Fibroblast of the conjunctiva (primary cell): ENCODE data around the gene ABRAXAS1.
"Not testable (repeated sequence)": the region's sequence is repeated elsewhere in the genome, so short reads cannot be mapped to it uniquely, and the experiment has no call there.

Experiments
- DNase-seq: peaks from one replicate; pipeline ENCODE4 v3.0.0-alpha.2; 2010; ENCODE audit warnings: low read depth

The ABRAXAS1 gene

GRCh38 chr4:83484500-83485461 lies at the start of gene ABRAXAS1:
Gene ABRAXAS1 (minus strand): TSS chr4:83485100. CDS start chr4:83485072, 28 bp downstream.
- peak; percentile 86 for DNase-seq

GRCh38 chr4:83527671-83528070 lies 42.8 kb upstream of the ABRAXAS1 start:
- DNase-seq = no peak

GRCh38 chr4:83522239-83522638 lies 37.3 kb upstream of the ABRAXAS1 start:
- DNase-seq = no peak

DNA sequence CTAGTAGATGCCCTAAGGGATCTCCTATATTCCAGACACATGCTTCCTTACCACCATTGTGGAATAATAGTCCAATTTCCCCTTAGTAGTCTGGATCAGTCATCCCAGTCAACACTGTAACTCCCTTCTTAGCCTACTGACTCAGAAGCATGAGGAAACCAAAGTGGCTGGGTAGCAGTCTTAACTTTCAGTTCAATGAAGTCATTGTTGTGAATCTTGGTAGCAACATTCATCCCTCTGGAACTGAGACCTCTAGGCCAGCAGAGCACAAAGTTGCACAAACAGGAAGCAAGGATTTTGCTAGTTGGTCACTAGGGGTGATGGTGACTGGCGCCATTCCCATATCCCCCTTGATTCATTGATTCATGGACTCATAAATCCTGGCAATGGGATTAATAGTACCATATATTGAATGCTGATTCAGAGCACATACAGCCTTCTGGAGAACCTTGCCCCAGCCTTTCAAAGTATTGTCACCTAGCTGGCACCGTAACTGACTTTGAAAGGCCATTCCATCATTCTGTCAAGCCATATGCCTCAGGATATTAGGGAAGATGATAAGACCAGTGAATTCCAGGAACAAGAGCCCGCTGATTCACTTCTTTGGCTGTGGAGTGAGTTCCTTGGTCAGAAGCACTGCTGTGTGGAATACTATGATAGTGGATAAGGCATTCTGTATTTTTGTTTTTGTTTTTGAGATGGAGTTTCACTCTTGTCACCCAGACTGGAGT lies 31.3 kb upstream of the ABRAXAS1 start:
- no peak for DNase-seq

GRCh38 chr4:83510442-83510841 lies 25.5 kb upstream of the ABRAXAS1 start:
- no peak for DNase-seq

GRCh38 chr4:83509156-83509585 lies 24.3 kb upstream of the ABRAXAS1 start:
- peak; percentile 43 for DNase-seq

GRCh38 chr4:83504996-83505395 lies 20.1 kb upstream of the ABRAXAS1 start:
- DNase-seq = no peak

DNA sequence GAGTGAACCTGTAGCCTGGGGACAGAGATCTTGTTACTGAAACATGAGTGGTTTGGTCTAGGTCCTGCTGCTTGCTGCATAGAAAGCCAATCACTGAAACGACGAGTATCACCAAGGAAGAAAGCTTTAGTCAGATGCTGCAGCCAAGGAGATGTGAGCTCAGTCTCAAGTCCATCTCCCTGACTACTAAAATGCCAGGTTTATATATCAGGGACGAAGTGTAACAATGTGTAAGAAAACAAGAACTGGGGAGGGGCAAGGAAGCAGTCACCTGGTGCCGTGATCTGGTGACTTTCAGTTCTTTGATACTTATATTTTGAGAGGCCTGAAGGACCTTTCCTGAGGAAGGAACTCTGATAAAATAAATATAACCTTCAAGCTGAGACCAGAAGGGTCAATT lies 19.6 kb upstream of the ABRAXAS1 start:
- no peak for DNase-seq

DNA sequence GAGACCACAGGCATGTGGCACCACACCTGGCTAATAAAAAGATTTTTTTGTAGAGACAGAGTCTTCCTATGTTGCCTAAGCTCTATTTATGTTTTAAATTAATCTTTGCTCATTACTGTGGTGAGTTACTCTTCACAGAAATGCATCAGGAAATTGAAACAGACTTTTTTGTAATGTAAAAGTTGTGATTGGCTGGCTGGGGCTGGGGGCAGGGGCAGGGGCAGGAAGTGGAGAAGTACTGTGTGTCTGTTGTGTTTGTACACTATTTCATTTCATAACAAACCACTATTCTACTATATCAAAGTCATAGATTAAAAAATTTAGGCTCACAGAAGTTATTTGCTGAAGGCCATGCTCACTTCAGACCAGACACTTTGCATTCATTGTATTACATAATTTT lies 19.1 kb upstream of the ABRAXAS1 start:
- DNase-seq = no peak

DNA sequence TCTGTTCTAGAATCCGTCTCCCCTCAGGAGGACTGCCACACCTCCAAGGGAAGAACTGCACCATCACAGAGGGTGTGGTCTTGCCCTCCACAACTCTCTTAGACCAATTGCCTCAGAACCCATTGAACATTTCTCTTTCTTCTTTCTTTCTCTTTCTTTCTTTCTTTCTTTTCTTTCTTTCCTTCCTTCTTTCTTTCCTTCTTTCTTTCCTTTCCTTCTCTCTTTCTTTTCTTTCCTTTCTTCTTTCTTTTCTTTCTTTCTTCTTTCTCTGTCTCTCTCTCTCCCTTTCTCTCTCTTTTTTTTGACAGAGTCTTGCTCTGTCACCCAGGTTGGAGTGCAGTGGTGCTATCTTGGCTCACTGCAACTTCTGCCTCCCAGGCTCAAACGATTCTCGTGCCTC lies 16.8 kb upstream of the ABRAXAS1 start:
- not testable (repeated sequence) for DNase-seq

DNA sequence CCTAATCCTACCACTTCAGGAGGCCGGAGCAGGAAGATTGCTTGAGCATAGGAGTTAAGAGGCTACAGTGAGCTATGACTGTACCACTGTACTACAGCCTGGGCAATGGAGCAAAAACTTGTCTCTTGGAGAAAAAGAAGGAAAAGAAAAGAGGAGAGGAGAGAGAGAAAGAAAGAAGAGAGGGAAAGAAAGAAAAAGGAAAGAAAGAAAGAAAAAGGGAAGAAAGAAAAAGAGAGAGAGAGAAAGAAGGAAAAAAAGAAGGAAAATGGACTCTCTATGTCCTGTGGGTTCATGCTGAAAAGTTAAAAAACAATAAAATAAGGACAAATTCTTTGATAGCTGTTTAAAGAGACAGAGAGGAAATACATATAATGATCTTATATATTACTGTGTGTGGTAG lies 13.3 kb upstream of the ABRAXAS1 start:
- no peak for DNase-seq

GRCh38 chr4:83496085-83496917 lies 11.4 kb upstream of the ABRAXAS1 start:
- not testable (repeated sequence) for DNase-seq

DNA sequence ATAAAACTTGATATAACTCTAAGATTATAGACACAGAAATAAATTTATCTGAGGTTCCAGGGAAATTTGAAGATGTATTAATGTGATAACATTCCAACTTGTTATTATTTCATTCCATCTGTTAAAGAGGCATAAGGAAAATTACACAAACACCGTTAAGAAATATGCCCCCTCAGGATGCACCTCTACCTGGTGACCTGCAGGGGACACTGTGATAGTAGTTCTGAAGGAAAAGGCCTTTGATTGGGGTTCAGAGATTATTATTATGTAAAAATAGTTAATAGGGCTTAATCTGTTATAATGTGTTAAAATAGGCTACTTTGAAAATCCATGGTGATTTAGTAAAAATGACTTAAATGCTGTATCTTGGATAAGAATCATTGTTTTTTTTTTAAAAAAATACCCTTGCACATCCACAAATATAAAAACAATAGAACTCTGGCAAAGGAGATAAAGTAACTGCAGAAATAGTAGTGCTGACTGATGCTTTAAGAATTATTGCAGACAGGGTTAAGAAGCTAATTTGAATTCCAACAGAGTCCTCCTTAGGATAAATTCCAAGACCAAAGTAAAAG lies 6.1 kb upstream of the ABRAXAS1 start:
- DNase-seq = peak; percentile 5

DNA sequence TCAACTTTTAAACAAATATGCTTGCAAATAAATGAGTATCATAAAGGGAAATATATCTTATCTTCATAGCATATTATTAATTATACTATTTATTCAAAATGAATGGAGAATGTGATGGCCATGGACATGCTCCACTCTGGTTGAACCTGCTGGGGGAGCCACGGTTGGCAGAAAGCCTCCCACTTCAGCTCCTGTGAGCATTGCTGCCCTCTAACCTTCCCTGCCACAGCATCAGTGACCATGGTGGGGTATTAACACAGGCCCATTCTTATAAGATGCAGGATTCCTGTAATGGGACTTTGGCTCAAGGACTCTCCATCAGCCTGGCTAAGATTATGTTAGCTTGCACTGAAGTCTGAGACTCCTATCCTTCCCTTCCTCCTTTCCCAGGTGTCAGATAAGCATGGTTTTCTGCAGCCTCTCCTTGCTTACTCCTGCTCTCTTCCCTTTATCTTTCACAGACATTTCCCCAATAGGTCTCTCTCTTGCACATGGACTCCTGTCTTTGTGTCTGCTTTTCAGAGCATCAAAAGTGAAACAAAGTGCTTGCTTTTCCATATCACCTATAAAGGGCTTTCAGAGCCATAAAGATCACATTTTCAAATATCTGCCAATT lies 4.9 kb upstream of the ABRAXAS1 start:
- DNase-seq = no peak

DNA sequence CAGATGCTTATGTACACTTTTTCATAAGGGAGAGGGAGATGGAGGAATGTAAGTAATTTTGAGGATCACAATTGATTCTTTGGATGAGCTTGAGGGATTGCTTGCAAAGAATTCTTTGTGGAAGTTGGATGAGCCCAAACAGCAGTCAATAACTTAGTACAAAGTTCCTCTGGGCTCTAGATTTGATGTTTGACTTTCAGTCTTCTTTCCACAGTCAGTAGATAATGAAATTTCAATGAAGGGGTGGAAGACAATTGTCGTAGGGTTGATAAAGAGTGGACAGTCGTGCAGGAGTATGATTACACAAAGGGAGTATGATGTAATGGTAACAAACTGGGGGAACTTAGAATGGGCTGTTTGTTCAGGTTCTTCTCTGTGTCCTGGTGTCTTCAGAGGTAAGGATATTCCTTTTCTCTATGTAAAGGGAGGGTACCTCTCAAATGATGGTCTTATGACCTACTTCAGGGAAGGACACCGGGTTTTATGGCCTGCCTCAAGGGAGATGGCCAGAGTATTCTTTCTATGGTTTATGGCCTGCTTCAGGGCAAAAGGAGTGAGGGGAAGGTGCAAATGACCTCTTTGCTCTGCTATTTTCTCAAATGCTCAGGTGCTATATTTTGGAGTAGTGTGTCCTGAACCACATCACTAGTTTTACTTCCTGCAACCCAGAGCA lies 1.7 kb upstream of the ABRAXAS1 start:
- DNase-seq = no peak

DNA sequence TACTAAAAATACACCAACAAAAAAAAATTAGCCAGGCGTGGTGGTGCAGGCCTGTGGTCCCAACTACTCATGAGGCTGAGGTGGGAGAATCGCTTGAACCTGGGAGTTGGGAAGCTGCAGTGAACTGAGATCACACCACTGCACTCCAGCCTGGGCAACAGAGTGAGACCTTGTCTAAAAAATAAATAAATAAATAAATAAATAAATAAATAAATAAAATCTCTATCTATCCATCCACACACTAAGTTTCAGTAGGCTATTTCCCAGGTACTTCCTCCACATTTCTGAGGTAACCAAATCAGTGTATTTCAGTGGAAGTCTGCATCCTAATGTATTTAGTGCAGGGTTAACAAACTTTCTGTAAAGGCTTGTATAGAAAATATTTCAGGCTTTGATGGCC lies 10.9 kb downstream of the ABRAXAS1 start:
- DNase-seq = no peak

GRCh38 chr4:83473423-83473822 lies 11.5 kb downstream of the ABRAXAS1 start:
- no peak for DNase-seq

- DNase-seq = no peak
Measured at GRCh38 chr4:83456184-83456501, 28.8 kb downstream of the ABRAXAS1 start.

DNA sequence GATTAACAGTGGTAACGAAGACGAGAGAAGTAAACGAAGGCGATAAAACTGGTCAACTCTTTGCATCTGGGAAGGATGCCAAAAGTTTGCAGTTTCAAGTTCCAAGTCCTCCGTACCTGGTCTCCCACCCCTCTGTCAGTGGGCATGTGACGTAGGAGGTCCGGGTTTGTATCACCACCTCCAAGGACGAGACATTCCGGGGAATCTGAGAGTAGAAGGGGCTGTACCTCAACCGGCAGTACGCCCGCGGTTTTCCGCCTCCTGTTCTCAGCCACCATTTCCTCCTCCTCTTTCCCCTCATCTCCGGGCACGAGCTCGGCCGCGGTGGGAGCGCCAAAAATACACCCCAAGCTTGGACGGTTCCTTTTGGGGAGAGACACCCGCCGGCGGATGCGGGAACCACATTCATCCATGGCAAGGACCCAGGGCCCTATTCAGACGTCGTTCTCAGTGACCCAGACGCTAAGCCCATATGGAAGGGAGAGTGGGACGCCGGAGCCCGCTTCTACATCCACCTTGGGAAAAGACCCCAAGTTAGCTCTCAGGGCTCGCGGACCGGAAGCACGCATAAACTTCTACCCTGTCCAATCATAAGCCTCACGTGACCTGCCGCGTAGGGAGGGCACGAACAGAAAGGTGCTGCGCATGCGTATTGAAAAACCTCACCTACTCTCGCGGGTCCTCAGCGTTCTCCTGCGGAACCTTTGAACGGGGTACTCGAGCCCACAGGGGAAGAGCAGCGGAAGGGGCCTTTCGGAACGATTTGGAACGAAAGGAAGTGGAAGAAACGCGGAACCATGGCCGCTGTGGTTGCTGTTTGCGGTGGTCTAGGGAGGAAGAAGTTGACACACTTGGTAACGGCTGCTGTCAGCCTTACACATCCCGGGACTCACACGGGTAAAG lies 29.4 kb downstream of the ABRAXAS1 start, which contains the start of the genes HELQ and MRPS18C:
Gene HELQ (minus strand): TSS at position 543 of the 903 bp plus-strand sequence. CDS start 130 bp downstream, at position 413.
Gene MRPS18C (plus strand): TSS at position 778 of the 903 bp plus-strand sequence. CDS start 20 bp downstream, at position 798.
- DNase-seq = peak; percentile 98

GRCh38 chr4:83454686-83455085 lies 30.2 kb downstream of the ABRAXAS1 start:
- DNase-seq = no peak
